PC-9 (cell line): ENCODE measurements around the gene FCGR3B.
"Not testable (repeated sequence)": the region's sequence is repeated elsewhere in the genome, so short reads cannot be mapped to it uniquely, and the experiment has no call there.

ENCODE experiments used
- EZH2 ChIP-seq: fragments of 200-600 bp; sonication (generic); IDR thresholded peaks from 2 replicates; pipeline ENCODE4 v1.8.0; 2017; ENCODE audit warnings: antibody characterized with exemption, low read depth
- TF ChIP-seq, protein P1 (sequence below): fragments of 200-600 bp; sonication (generic); conservative IDR thresholded peaks from 2 replicates; pipeline ENCODE4 v1.6.1; 2017; ENCODE audit warnings: mixed run types, antibody characterized with exemption, mild to moderate bottlenecking, moderate library complexity

DNA sequence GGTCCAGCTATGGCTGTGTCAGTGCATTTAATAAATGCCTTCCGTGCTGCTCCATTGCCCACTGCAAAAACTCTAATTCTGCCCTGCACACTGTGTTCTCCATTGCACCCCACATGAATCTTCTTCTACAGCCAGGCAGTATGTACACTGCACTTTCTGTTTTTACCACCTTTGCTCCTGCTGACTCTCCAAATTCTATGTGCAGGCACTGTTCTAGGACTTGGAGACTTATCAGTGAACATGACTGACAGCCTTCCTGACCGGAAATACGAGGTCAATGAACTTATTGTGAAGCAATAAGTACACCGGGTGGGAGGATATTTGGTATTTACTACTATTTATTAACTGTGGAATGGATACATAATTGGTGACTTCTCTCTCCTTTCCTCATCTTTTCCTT is 33.7 kb upstream of the FCGR3B start:
- TF ChIP-seq, protein P1, sequence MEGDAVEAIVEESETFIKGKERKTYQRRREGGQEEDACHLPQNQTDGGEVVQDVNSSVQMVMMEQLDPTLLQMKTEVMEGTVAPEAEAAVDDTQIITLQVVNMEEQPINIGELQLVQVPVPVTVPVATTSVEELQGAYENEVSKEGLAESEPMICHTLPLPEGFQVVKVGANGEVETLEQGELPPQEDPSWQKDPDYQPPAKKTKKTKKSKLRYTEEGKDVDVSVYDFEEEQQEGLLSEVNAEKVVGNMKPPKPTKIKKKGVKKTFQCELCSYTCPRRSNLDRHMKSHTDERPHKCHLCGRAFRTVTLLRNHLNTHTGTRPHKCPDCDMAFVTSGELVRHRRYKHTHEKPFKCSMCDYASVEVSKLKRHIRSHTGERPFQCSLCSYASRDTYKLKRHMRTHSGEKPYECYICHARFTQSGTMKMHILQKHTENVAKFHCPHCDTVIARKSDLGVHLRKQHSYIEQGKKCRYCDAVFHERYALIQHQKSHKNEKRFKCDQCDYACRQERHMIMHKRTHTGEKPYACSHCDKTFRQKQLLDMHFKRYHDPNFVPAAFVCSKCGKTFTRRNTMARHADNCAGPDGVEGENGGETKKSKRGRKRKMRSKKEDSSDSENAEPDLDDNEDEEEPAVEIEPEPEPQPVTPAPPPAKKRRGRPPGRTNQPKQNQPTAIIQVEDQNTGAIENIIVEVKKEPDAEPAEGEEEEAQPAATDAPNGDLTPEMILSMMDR: not testable (repeated sequence)
- TF ChIP-seq EZH2: not testable (repeated sequence)
